ENCODE measurements around the gene ZNF195.
"Not testable (repeated sequence)": the region's sequence is repeated elsewhere in the genome, so short reads cannot be mapped to it uniquely, and the experiment has no call there.

DNA sequence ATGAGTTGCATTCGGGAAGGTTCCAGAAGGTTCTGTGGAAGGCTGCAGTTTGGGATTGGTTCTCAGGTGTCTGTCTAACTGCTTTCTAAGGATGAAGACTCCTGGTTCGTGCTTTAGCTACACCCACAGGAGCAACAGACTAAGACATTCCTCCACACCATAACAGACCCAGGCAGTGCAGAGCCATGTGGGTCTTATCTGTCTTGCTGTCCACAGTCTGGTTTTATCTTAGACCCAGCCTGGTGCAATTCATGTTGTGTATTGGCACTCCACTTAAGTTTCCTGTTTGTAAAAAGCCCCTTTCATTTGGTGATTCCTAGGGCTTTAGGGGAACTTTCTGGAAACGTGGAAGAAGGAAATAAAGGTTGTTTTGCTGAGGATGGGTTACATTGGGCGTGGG lies 22.1 kb upstream of the ZNF195 start:
- TF ChIP-seq, protein P1, sequence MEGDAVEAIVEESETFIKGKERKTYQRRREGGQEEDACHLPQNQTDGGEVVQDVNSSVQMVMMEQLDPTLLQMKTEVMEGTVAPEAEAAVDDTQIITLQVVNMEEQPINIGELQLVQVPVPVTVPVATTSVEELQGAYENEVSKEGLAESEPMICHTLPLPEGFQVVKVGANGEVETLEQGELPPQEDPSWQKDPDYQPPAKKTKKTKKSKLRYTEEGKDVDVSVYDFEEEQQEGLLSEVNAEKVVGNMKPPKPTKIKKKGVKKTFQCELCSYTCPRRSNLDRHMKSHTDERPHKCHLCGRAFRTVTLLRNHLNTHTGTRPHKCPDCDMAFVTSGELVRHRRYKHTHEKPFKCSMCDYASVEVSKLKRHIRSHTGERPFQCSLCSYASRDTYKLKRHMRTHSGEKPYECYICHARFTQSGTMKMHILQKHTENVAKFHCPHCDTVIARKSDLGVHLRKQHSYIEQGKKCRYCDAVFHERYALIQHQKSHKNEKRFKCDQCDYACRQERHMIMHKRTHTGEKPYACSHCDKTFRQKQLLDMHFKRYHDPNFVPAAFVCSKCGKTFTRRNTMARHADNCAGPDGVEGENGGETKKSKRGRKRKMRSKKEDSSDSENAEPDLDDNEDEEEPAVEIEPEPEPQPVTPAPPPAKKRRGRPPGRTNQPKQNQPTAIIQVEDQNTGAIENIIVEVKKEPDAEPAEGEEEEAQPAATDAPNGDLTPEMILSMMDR (IDR thresholded peaks at IDR 0.05 in 2 of 3, conservative IDR thresholded peaks at IDR 0.05 in 1 of 3; ENCODE audit: control insufficient read depth in 2 of 3, extremely low read depth in 1 of 3, insufficient read depth in 1 of 3, low read depth in 3 of 3, low read length in 3 of 3): not testable (repeated sequence)
- not testable (repeated sequence) for TF ChIP-seq CHD1 (IDR thresholded peaks at IDR 0.05; ENCODE audit: low read depth, low read length); JUNB (IDR thresholded peaks at IDR 0.05); POLR2AphosphoS5 (IDR thresholded peaks at IDR 0.05; ENCODE audit: low read length)
